Activated T-cell treated with anti-CD3 and anti-CD28 coated beads for 48 hours (primary cell): ENCODE measurements around the gene ALCAM.

ENCODE experiments used
- DNase-seq: peaks from one replicate; pipeline ENCODE4 v3.0.0-alpha.2; 2020; ENCODE audit warnings: low read depth

Gene ALCAM

GRCh38 chr3:105429034-105429762 lies 62.5 kb downstream of the ALCAM start:
- DNase-seq = no peak

- no peak for DNase-seq
These were observed 63.7 kb downstream of the ALCAM start for GRCh38 chr3:105430455-105430854.

GRCh38 chr3:105431200-105431599 lies 64.5 kb downstream of the ALCAM start:
- DNase-seq = no peak

GRCh38 chr3:105435277-105435676 lies 68.6 kb downstream of the ALCAM start:
- DNase-seq = no peak

- DNase-seq = no peak
These were observed 70.0 kb downstream of the ALCAM start for GRCh38 chr3:105436687-105437086.

GRCh38 chr3:105440113-105440512 lies 73.4 kb downstream of the ALCAM start:
- no peak for DNase-seq

- DNase-seq = no peak
These were observed 78.0 kb downstream of the ALCAM start for GRCh38 chr3:105444725-105445124.

GRCh38 chr3:105448338-105448982 lies 81.8 kb downstream of the ALCAM start:
- no peak for DNase-seq

- no peak for DNase-seq
These were observed 82.7 kb downstream of the ALCAM start for GRCh38 chr3:105449414-105449813.

- no peak for DNase-seq
These were observed 89.3 kb downstream of the ALCAM start for GRCh38 chr3:105456017-105456416.

GRCh38 chr3:105458518-105459215 lies 92.0 kb downstream of the ALCAM start:
- DNase-seq = no peak

GRCh38 chr3:105459566-105460290 lies 93.0 kb downstream of the ALCAM start:
- no peak for DNase-seq

- DNase-seq = no peak
These were observed 96.9 kb downstream of the ALCAM start for GRCh38 chr3:105463620-105464019.

GRCh38 chr3:105465251-105465853 lies 98.6 kb downstream of the ALCAM start:
- DNase-seq = no peak

GRCh38 chr3:105466072-105466471 lies 99.4 kb downstream of the ALCAM start:
- no peak for DNase-seq

- no peak for DNase-seq
These were observed 100.0 kb downstream of the ALCAM start for GRCh38 chr3:105466495-105467404.

- no peak for DNase-seq
These were observed 104.1 kb downstream of the ALCAM start for GRCh38 chr3:105470851-105471250.

- no peak for DNase-seq
These were observed 107.0 kb downstream of the ALCAM start for GRCh38 chr3:105473521-105474223.

- DNase-seq = no peak
These were observed 114.1 kb downstream of the ALCAM start for GRCh38 chr3:105480768-105481167.

- no peak for DNase-seq
These were observed 116.8 kb downstream of the ALCAM start for GRCh38 chr3:105483476-105483875.
